OCI-LY7 (cell line): ENCODE data around the gene NR5A1.

ENCODE experiments used
- EZH2phosphoT487 ChIP-seq: fragments of 200-600 bp; sonication (generic); IDR thresholded peaks from 2 replicates; pipeline ENCODE4 v1.6.1; 2018; ENCODE audit warnings: low read depth, borderline replicate concordance, mild to moderate bottlenecking, mixed run types, antibody characterized with exemption, low read length, moderate library complexity, mixed read lengths
- TF ChIP-seq, protein P1 (sequence below): fragments of 200-600 bp; sonication (generic); conservative IDR thresholded peaks from 2 replicates; pipeline ENCODE4 v1.5.1; 2014; ENCODE audit warnings: mild to moderate bottlenecking, antibody characterized with exemption, low read length, moderate library complexity, mixed read lengths

DNA sequence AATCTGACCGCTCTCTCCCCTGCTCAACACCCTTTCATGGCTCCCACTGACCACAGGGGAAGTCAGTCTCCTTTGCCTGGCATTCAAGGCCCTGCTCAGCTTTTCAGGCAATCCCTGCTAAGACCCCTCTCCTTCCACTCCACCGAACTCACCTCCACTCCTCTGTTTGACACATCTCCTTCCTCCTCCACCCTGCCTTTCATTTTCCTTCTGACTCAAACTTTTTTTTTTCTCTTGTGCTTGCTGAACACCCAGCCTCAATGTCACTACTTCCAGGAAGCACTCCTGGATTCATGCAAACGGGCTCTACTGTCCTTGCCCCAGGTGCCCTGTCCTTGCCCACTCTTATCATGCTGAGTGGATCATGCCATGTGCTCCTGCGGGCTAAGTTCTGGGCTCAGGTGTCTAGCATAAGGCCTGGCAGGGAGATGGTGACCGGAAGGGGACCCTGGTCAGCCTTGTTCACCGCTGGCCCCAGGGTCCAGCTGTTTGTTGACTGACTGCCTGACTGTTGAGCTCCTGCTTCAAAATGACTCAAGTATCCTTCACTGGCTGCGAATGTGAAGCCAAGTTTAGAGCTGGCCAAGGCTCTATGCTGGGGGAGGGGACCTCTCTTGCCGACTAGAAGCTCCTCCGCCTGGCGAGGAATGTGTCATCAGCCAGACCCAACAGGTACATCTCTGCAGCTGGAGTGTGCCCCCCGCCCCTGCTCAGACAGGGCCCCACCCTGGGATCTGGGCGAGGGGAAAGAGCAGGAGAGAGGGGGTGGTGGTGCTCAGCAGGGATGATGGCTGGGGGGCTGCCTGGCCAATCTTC is 6.2 kb downstream of the NR5A1 start:
- TF ChIP-seq, protein P1, sequence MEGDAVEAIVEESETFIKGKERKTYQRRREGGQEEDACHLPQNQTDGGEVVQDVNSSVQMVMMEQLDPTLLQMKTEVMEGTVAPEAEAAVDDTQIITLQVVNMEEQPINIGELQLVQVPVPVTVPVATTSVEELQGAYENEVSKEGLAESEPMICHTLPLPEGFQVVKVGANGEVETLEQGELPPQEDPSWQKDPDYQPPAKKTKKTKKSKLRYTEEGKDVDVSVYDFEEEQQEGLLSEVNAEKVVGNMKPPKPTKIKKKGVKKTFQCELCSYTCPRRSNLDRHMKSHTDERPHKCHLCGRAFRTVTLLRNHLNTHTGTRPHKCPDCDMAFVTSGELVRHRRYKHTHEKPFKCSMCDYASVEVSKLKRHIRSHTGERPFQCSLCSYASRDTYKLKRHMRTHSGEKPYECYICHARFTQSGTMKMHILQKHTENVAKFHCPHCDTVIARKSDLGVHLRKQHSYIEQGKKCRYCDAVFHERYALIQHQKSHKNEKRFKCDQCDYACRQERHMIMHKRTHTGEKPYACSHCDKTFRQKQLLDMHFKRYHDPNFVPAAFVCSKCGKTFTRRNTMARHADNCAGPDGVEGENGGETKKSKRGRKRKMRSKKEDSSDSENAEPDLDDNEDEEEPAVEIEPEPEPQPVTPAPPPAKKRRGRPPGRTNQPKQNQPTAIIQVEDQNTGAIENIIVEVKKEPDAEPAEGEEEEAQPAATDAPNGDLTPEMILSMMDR, result no peak
- no peak for TF ChIP-seq EZH2phosphoT487
